SK-N-SH treated with all-trans-retinoic acid at 6 μM for 48 hours (cell line): ENCODE measurements around the gene RBL1.

Experiments
- ATAC-seq: fragments of 200-7000 bp; cut with Tn5 transposase; 3 replicates; pipeline ENCODE4 v1.9.1; 2020; ENCODE audit warnings: mild to moderate bottlenecking, moderate library complexity
- BACH2 ChIP-seq: fragments of 250-450 bp; sonication (Bioruptor Pico); IDR thresholded peaks from 2 replicates; pipeline ENCODE4 v1.9.0; 2021; ENCODE audit warnings: mild to moderate bottlenecking, borderline replicate concordance
- CSDC2 ChIP-seq: fragments of 250-450 bp; sonication (Bioruptor Pico); IDR thresholded peaks from 2 replicates; pipeline ENCODE4 v1.5.0; 2020; ENCODE audit warnings: mild to moderate bottlenecking, moderate library complexity
- CSRNP3 ChIP-seq: fragments of 250-450 bp; sonication (Bioruptor Pico); IDR thresholded peaks from 2 replicates; pipeline ENCODE4 v1.5.1; 2021; ENCODE audit warnings: mild to moderate bottlenecking, moderate library complexity
- GLIS3 ChIP-seq: fragments of 250-450 bp; sonication (Bioruptor Pico); IDR thresholded peaks from 2 replicates; pipeline ENCODE4 v1.5.0; 2020; ENCODE audit warnings: mild to moderate bottlenecking, moderate library complexity
- ISL1 ChIP-seq: fragments of 250-450 bp; sonication (Bioruptor Pico); IDR thresholded peaks from 2 replicates; pipeline ENCODE4 v2.1.2; 2022; ENCODE audit warnings: mild to moderate bottlenecking, moderate library complexity
- OSR1 ChIP-seq: fragments of 250-450 bp; sonication (Bioruptor Pico); IDR thresholded peaks from 2 replicates; pipeline ENCODE4 v1.8.0; 2022; ENCODE audit warnings: moderate library complexity, mild to moderate bottlenecking, inconsistent platforms
- POU6F1 ChIP-seq: fragments of 250-450 bp; sonication (Bioruptor Pico); IDR thresholded peaks from 2 replicates; pipeline ENCODE4 v1.8.0; 2021; ENCODE audit warnings: low read depth, mild to moderate bottlenecking, moderate library complexity, borderline replicate concordance
- RARB ChIP-seq: fragments of 250-450 bp; sonication (Bioruptor Pico); IDR thresholded peaks from 2 replicates; pipeline ENCODE4 v1.8.0; 2021; ENCODE audit warnings: mild to moderate bottlenecking, moderate library complexity
- SNAI2 ChIP-seq: fragments of 250-450 bp; sonication (Bioruptor Pico); IDR thresholded peaks from 2 replicates; pipeline ENCODE4 v1.5.0; 2020; ENCODE audit warnings: mild to moderate bottlenecking, moderate library complexity
- TCF4 ChIP-seq: fragments of 250-450 bp; sonication (Bioruptor Pico); IDR thresholded peaks from 2 replicates; pipeline ENCODE4 v1.8.0; 2021; ENCODE audit warnings: mild to moderate bottlenecking, moderate library complexity, borderline replicate concordance
- TOX ChIP-seq: fragments of 250-450 bp; sonication (Bioruptor Pico); IDR thresholded peaks from 2 replicates; pipeline ENCODE4 v1.8.0; 2021; ENCODE audit warnings: mild to moderate bottlenecking, moderate library complexity, borderline replicate concordance
- ZC3H10 ChIP-seq: fragments of 250-450 bp; sonication (Bioruptor Pico); IDR thresholded peaks from 2 replicates; pipeline ENCODE4 v1.5.1; 2021; ENCODE audit warnings: mild to moderate bottlenecking, moderate library complexity
- ZFP3 ChIP-seq: fragments of 250-450 bp; sonication (Bioruptor Pico); IDR thresholded peaks from 2 replicates; pipeline ENCODE4 v1.5.0; 2020; ENCODE audit warnings: mild to moderate bottlenecking, moderate library complexity
- ZNF565 ChIP-seq: fragments of 450-650 bp; formaldehyde crosslinking; conservative IDR thresholded peaks from 2 replicates; pipeline ENCODE4 v1.5.0; 2020; ENCODE audit warnings: low read depth, mild to moderate bottlenecking, moderate library complexity
- ZNF70 ChIP-seq: fragments of 450-650 bp; formaldehyde crosslinking; IDR thresholded peaks from 2 replicates; pipeline ENCODE4 v1.5.0; 2020; ENCODE audit warnings: mild to moderate bottlenecking, moderate library complexity
- ZNF8 ChIP-seq: fragments of 450-650 bp; formaldehyde crosslinking; IDR thresholded peaks from 2 replicates; pipeline ENCODE4 v1.5.0; 2020; ENCODE audit warnings: mild to moderate bottlenecking, moderate library complexity
- TF ChIP-seq, protein P1 (sequence below): fragments of 250-450 bp; sonication (Bioruptor Pico); IDR thresholded peaks from 2 replicates; pipeline ENCODE4 v1.8.0; 2020; ENCODE audit warnings: mild to moderate bottlenecking, moderate library complexity, borderline replicate concordance
- TF ChIP-seq, protein P2 (sequence below): fragments of 250-450 bp; sonication (Bioruptor Pico); IDR thresholded peaks from 2 replicates; pipeline ENCODE4 v1.5.0; 2020; ENCODE audit warnings: mild to moderate bottlenecking, moderate library complexity
- TF ChIP-seq, protein P3 (sequence below): fragments of 250-450 bp; sonication (Bioruptor Pico); IDR thresholded peaks from 2 replicates; pipeline ENCODE4 v1.5.1; 2020; ENCODE audit warnings: low read depth, mild to moderate bottlenecking, moderate library complexity

The RBL1 gene

DNA sequence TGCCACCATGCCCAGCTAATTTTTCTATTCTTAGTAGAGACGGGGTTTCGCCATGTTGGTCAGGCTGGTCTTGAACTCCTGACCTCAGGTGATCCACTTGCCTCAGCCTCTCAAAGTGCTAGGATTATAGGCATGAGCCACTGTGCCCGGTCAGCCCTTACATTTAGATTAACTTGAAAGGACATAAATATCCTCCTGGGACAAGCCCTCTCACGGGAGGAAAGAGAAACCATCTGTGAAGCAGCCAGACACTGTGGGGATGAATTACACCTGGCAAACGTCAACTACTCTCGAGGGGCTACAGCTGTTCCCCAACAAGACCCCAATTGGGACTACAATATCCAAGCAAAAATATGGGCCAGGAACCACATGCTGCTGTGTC is 111.5 kb downstream of the RBL1 start (continued):
- TF ChIP-seq POU6F1 (no peak), ZC3H10 (CRISPR knock-in tag) (no peak)

GRCh38 chr20:36975099-36975818 is 120.5 kb downstream of the RBL1 start:
- TF ChIP-seq ZNF565 (CRISPR knock-in tag), result no peak
- TF ChIP-seq SNAI2 (CRISPR knock-in tag), result no peak
- ATAC-seq, result no peak

GRCh38 chr20:36974660-36975059 is 121.1 kb downstream of the RBL1 start:
- ATAC-seq, result no peak

DNA sequence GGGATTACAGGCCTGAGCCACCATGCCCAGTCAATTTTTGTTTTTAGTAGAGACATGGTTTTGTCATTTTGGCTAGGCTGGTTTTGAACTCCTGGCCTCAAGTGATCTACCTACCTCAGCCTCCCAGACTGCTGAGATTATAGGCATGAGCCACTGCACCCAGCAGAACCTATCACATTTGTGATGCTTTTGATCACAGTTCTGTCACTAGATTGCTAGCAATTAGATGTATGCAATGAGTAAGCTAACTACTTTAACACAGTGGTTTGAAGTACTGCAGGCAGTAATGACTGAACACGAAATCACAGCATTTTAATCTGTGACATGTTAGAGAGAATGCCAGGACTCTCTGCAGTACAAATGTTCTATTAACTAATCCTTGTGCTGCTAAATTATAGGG is 124.7 kb downstream of the RBL1 start:
- ATAC-seq, result no peak
- TF ChIP-seq SNAI2 (CRISPR knock-in tag) (no peak), TCF4 (CRISPR knock-in tag) (no peak), ZFP3 (no peak), ISL1 (CRISPR knock-in tag) (no peak), ZNF8 (CRISPR knock-in tag) (no peak), ZNF565 (CRISPR knock-in tag) (no peak), CSRNP3 (no peak)
- TF ChIP-seq, protein P1, sequence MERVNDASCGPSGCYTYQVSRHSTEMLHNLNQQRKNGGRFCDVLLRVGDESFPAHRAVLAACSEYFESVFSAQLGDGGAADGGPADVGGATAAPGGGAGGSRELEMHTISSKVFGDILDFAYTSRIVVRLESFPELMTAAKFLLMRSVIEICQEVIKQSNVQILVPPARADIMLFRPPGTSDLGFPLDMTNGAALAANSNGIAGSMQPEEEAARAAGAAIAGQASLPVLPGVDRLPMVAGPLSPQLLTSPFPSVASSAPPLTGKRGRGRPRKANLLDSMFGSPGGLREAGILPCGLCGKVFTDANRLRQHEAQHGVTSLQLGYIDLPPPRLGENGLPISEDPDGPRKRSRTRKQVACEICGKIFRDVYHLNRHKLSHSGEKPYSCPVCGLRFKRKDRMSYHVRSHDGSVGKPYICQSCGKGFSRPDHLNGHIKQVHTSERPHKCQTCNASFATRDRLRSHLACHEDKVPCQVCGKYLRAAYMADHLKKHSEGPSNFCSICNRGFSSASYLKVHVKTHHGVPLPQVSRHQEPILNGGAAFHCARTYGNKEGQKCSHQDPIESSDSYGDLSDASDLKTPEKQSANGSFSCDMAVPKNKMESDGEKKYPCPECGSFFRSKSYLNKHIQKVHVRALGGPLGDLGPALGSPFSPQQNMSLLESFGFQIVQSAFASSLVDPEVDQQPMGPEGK, result no peak
- TF ChIP-seq, protein P2, sequence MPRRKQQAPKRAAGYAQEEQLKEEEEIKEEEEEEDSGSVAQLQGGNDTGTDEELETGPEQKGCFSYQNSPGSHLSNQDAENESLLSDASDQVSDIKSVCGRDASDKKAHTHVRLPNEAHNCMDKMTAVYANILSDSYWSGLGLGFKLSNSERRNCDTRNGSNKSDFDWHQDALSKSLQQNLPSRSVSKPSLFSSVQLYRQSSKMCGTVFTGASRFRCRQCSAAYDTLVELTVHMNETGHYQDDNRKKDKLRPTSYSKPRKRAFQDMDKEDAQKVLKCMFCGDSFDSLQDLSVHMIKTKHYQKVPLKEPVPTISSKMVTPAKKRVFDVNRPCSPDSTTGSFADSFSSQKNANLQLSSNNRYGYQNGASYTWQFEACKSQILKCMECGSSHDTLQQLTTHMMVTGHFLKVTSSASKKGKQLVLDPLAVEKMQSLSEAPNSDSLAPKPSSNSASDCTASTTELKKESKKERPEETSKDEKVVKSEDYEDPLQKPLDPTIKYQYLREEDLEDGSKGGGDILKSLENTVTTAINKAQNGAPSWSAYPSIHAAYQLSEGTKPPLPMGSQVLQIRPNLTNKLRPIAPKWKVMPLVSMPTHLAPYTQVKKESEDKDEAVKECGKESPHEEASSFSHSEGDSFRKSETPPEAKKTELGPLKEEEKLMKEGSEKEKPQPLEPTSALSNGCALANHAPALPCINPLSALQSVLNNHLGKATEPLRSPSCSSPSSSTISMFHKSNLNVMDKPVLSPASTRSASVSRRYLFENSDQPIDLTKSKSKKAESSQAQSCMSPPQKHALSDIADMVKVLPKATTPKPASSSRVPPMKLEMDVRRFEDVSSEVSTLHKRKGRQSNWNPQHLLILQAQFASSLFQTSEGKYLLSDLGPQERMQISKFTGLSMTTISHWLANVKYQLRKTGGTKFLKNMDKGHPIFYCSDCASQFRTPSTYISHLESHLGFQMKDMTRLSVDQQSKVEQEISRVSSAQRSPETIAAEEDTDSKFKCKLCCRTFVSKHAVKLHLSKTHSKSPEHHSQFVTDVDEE (CRISPR knock-in tag), result no peak

More at GRCh38 chr20:36974660-36975059, 121.1 kb downstream of the RBL1 start:
- TF ChIP-seq, protein P1, result no peak
- TF ChIP-seq BACH2 (CRISPR knock-in tag), result no peak
- TF ChIP-seq ZNF8 (CRISPR knock-in tag), result no peak
- no peak for TF ChIP-seq ZFP3
- no peak for TF ChIP-seq CSDC2 (CRISPR knock-in tag)
- no peak for TF ChIP-seq RARB
- TF ChIP-seq, protein P3, sequence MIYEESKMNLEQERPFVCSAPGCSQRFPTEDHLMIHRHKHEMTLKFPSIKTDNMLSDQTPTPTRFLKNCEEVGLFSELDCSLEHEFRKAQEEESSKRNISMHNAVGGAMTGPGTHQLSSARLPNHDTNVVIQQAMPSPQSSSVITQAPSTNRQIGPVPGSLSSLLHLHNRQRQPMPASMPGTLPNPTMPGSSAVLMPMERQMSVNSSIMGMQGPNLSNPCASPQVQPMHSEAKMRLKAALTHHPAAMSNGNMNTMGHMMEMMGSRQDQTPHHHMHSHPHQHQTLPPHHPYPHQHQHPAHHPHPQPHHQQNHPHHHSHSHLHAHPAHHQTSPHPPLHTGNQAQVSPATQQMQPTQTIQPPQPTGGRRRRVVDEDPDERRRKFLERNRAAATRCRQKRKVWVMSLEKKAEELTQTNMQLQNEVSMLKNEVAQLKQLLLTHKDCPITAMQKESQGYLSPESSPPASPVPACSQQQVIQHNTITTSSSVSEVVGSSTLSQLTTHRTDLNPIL (CRISPR knock-in tag), result no peak
- TF ChIP-seq OSR1 (CRISPR knock-in tag), result no peak
- TF ChIP-seq SNAI2 (CRISPR knock-in tag), result no peak
- TF ChIP-seq TOX (CRISPR knock-in tag), result no peak
- TF ChIP-seq, protein P2 (CRISPR knock-in tag), result no peak
- TF ChIP-seq ZNF565 (CRISPR knock-in tag), result no peak
- no peak for TF ChIP-seq ISL1 (CRISPR knock-in tag)
- no peak for TF ChIP-seq ZC3H10 (CRISPR knock-in tag)
- no peak for TF ChIP-seq GLIS3 (CRISPR knock-in tag)
- no peak for TF ChIP-seq ZNF70
- TF ChIP-seq, all 23 proteins: peak for 0
